HL-60 (cell line): ENCODE measurements around the gene ADCK1.

Experiments
- DNase-seq, 2 experiments: peaks; one replicate each; pipeline ENCODE4 v3.0.0-alpha.2; 2010 to 2020; ENCODE audit warnings: low read depth in 1 of 2, low spot score in 1 of 2
- H3K27ac ChIP-seq: fragments of 250-450 bp; sonication (Bioruptor Pico); replicated peaks from 2 replicates; pipeline ENCODE4 v1.5.1; 2020; ENCODE audit warnings: mild to moderate bottlenecking, moderate library complexity
- H3K27me3 ChIP-seq: fragments of 250-450 bp; sonication (Bioruptor Pico); 2 replicates; pipeline ENCODE4 v1.5.1; 2021; ENCODE audit warnings: mild to moderate bottlenecking, moderate library complexity; ENCODE audit not compliant: insufficient read depth, poor library complexity, severe bottlenecking
- H3K4me3 ChIP-seq: replicated peaks from 2 replicates; pipeline ENCODE4 v1.5.1; 2011; ENCODE audit warnings: mild to moderate bottlenecking, control low read depth, low read length; ENCODE audit not compliant: insufficient read depth
- CTCF ChIP-seq: IDR thresholded peaks from one replicate; pipeline ENCODE4 v1.5.1; 2011; ENCODE audit warnings: low read length, control low read depth, inconsistent platforms; ENCODE audit not compliant: insufficient read depth
- GABPA ChIP-seq: IDR thresholded peaks from 2 replicates; pipeline ENCODE4 v1.6.1; 2012; ENCODE audit warnings: low read depth
- POLR2AphosphoS5 ChIP-seq: IDR thresholded peaks from 2 replicates; pipeline ENCODE4 v1.6.1; 2012; ENCODE audit warnings: low read depth
- SPI1 ChIP-seq: IDR thresholded peaks from 2 replicates; pipeline ENCODE4 v1.6.1; 2012; ENCODE audit warnings: low read depth, mild to moderate bottlenecking, borderline replicate concordance
- TF ChIP-seq, protein P1 (sequence below): IDR thresholded peaks from 2 replicates; pipeline ENCODE4 v1.6.1; 2012; ENCODE audit warnings: low read depth; ENCODE audit not compliant: insufficient replicate concordance

The ADCK1 gene

DNA sequence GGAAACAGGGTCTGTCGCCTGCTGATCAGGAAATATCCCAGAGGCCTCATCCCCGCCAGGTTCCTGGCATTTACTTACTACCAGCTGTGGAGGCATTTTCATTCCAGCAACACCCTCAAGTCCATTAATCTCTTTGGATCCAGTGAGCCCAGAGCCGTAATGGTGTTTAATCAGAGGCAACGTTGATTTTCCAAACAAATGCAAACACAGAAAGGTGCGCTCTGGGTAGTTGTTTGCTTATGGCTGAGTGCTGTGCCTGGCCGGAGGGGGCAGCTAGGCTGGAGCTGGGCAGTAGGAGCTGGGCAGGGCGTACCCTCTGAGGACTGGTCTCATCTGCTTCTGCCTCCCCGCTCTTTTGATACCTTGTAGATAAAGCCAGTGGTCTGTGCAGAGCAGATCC lies 110.6 kb downstream of the ADCK1 start:
- Histone ChIP-seq H3K27ac (no peak overlapping the region), H3K27me3 (no peaks in the 10 kb centered on the region), H3K4me3 (no peak overlapping the region)
- no peak for DNase-seq
- TF ChIP-seq GABPA, result no peak
- TF ChIP-seq SPI1, result no peak
- TF ChIP-seq, protein P1, sequence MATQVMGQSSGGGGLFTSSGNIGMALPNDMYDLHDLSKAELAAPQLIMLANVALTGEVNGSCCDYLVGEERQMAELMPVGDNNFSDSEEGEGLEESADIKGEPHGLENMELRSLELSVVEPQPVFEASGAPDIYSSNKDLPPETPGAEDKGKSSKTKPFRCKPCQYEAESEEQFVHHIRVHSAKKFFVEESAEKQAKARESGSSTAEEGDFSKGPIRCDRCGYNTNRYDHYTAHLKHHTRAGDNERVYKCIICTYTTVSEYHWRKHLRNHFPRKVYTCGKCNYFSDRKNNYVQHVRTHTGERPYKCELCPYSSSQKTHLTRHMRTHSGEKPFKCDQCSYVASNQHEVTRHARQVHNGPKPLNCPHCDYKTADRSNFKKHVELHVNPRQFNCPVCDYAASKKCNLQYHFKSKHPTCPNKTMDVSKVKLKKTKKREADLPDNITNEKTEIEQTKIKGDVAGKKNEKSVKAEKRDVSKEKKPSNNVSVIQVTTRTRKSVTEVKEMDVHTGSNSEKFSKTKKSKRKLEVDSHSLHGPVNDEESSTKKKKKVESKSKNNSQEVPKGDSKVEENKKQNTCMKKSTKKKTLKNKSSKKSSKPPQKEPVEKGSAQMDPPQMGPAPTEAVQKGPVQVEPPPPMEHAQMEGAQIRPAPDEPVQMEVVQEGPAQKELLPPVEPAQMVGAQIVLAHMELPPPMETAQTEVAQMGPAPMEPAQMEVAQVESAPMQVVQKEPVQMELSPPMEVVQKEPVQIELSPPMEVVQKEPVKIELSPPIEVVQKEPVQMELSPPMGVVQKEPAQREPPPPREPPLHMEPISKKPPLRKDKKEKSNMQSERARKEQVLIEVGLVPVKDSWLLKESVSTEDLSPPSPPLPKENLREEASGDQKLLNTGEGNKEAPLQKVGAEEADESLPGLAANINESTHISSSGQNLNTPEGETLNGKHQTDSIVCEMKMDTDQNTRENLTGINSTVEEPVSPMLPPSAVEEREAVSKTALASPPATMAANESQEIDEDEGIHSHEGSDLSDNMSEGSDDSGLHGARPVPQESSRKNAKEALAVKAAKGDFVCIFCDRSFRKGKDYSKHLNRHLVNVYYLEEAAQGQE, result no peak
- TF ChIP-seq POLR2AphosphoS5, result no peak
- TF ChIP-seq CTCF, result no peak

GRCh38 chr14:77911356-77911755 lies 111.4 kb downstream of the ADCK1 start:
- H3K27ac ChIP-seq, result no peak overlapping the region
- TF ChIP-seq GABPA, result no peak
- no peak for TF ChIP-seq CTCF
- no peak for TF ChIP-seq POLR2AphosphoS5
- no peak for TF ChIP-seq SPI1
- TF ChIP-seq, protein P1, result no peak
- H3K4me3 ChIP-seq, result no peak overlapping the region
- H3K27me3 ChIP-seq, result no peaks in the 10 kb centered on the region
- DNase-seq, result no peak

DNA sequence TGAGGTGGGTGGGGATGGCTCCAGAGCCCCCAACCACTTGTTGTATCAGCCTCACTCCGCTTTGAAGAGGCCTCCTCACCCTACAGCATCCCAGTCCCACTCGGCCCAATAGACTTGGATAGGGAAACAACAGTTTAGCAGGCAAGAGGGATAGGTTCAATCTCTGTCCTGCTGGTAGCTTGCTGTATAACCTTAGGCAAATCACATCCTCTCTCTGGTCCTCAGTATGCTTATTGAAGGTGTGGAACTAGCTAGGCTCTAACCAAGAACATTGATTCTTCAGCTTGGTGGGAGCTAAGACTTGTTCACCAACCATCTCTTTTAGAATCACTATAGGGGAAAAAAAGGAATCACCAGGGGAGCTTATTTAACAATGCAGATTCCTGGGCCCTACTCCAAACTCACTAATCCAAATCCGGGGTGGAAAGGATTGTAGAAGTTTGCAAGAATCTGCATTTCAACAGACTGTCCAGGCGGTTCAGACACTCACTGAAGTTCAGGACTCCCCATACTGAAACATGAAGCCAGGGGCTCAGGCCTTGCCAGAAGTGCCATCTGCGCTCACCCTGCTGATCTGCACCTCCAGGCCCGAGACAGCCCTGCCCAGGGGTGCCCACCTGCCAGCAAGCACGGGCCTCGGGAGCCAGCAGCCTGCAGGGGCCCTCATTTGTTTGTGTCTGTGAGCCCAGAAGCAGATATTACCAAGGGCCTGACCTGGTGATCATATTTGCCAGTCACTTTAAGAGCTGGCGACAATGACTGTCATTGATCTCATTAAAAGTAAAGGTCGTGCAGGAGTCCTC lies 113.0 kb downstream of the ADCK1 start:
- TF ChIP-seq CTCF (no peak), SPI1 (no peak), GABPA (no peak), POLR2AphosphoS5 (no peak)
- TF ChIP-seq, protein P1, result no peak
- no peak for DNase-seq
- Histone ChIP-seq H3K4me3 (no peak overlapping the region), H3K27ac (no peak overlapping the region), H3K27me3 (no peaks in the 10 kb centered on the region)
